HEK293 (cell line): ENCODE measurements around the gene MSI2.

Experiments used
- CTCF ChIA-PET: fragments of 350-600 bp; formaldehyde crosslinking; extraction: SDS; loops from one replicate; lab custom pipeline; 2021; ENCODE audit warnings: antibody characterized with exemption; lab: Yijun Ruan, JAX
- POLR2A ChIA-PET: fragments of 300-600 bp; formaldehyde crosslinking; extraction: SDS; loops from one replicate; lab custom pipeline; 2020; ENCODE audit warnings: antibody characterized with exemption, inconsistent platforms; lab: Yijun Ruan, JAX
- H3K27ac ChIP-seq: fragments of 200-500 bp; sonication (Bioruptor generic); 2 replicates; pipeline ENCODE4 v1.5.1; 2014; ENCODE audit warnings: low read depth, low read length, control low read depth, inconsistent platforms; ENCODE audit errors: extremely low read depth
- H3K36me3 ChIP-seq, 2 experiments: fragments of 200-500 bp in 1 of 2; sonication (Bioruptor generic) in 1 of 2; 1 replicate in 1 of 2; 2 replicates in 1 of 2; pipeline ENCODE4 v1.5.1; 2014 to 2017; ENCODE audit warnings: inconsistent platforms in 2 of 2, low read length in 2 of 2; ENCODE audit not compliant: control insufficient read depth in 2 of 2, insufficient read depth in 1 of 2
- H3K4me1 ChIP-seq: fragments of 200-500 bp; sonication (Bioruptor generic); 2 replicates; pipeline ENCODE4 v1.5.1; 2014; ENCODE audit warnings: mild to moderate bottlenecking, low read length, inconsistent platforms; ENCODE audit not compliant: control insufficient read depth, insufficient read depth
- H3K4me3 ChIP-seq: 2 replicates; pipeline ENCODE4 v1.5.1; 2011; ENCODE audit warnings: low read depth, mild to moderate bottlenecking, control low read depth, low read length, moderate library complexity
- H3K9me3 ChIP-seq: fragments of 200-500 bp; sonication (Bioruptor generic); 2 replicates; pipeline ENCODE4 v1.5.1; 2014; ENCODE audit warnings: low read depth, low read length, inconsistent platforms; ENCODE audit not compliant: control insufficient read depth, insufficient read depth
- PRDM2 ChIP-seq: fragments of 450-650 bp; formaldehyde crosslinking; IDR thresholded peaks from 2 replicates; pipeline ENCODE4 v1.5.1; 2016; ENCODE audit warnings: missing biosample characterization, missing genetic modification characterization, borderline replicate concordance
- PRDM6 ChIP-seq: fragments of 450-650 bp; formaldehyde crosslinking; IDR thresholded peaks from 2 replicates; pipeline ENCODE4 v1.5.1; 2017; ENCODE audit warnings: missing biosample characterization, missing genetic modification characterization
- ZBTB7A ChIP-seq: fragments of 450-650 bp; formaldehyde crosslinking; IDR thresholded peaks from 2 replicates; pipeline ENCODE4 v1.5.1; 2016; ENCODE audit warnings: low read depth, missing biosample characterization, missing genetic modification characterization
- ZIC2 ChIP-seq: fragments of 450-650 bp; formaldehyde crosslinking; IDR thresholded peaks from 2 replicates; pipeline ENCODE4 v1.5.1; 2016; ENCODE audit warnings: missing biosample characterization, missing genetic modification characterization
- ZNF114 ChIP-seq: fragments of 450-650 bp; formaldehyde crosslinking; IDR thresholded peaks from 2 replicates; pipeline ENCODE4 v1.5.0; 2017; ENCODE audit warnings: missing biosample characterization, missing genetic modification characterization
- ZNF140 ChIP-seq: fragments of 450-650 bp; formaldehyde crosslinking; IDR thresholded peaks from 2 replicates; pipeline ENCODE4 v1.5.1; 2016; ENCODE audit warnings: missing biosample characterization, missing genetic modification characterization
- ZNF169 ChIP-seq: fragments of 450-650 bp; formaldehyde crosslinking; IDR thresholded peaks from 2 replicates; pipeline ENCODE4 v1.5.1; 2016; ENCODE audit warnings: missing biosample characterization, missing genetic modification characterization
- ZNF214 ChIP-seq: fragments of 450-650 bp; formaldehyde crosslinking; IDR thresholded peaks from 2 replicates; pipeline ENCODE4 v1.5.1; 2017; ENCODE audit warnings: missing biosample characterization, mild to moderate bottlenecking, missing genetic modification characterization, borderline replicate concordance
- ZNF221 ChIP-seq: fragments of 450-650 bp; formaldehyde crosslinking; IDR thresholded peaks from 2 replicates; pipeline ENCODE4 v1.5.1; 2017; ENCODE audit warnings: missing biosample characterization, missing genetic modification characterization, borderline replicate concordance
- ZNF24 ChIP-seq: fragments of 450-650 bp; formaldehyde crosslinking; IDR thresholded peaks from 2 replicates; pipeline ENCODE4 v1.5.1; 2016; ENCODE audit warnings: missing biosample characterization, missing genetic modification characterization
- ZNF274 ChIP-seq, 2 experiments: fragments of 200-500 bp in 1 of 2; fragments of 450-650 bp in 1 of 2; sonication (Bioruptor generic) in 1 of 2; formaldehyde crosslinking in 1 of 2; IDR thresholded peaks; 2 replicates each; pipeline versions ENCODE4 v1.5.1 to v1.6.1; 2014 to 2016; ENCODE audit warnings: borderline replicate concordance in 1 of 2, inconsistent platforms in 1 of 2, low read length in 1 of 2, missing biosample characterization in 1 of 2, missing genetic modification characterization in 1 of 2
- ZNF366 ChIP-seq: fragments of 450-650 bp; formaldehyde crosslinking; conservative IDR thresholded peaks from 2 replicates; pipeline ENCODE4 v1.5.1; 2016; ENCODE audit warnings: missing biosample characterization, missing genetic modification characterization
- ZNF416 ChIP-seq: fragments of 450-650 bp; formaldehyde crosslinking; IDR thresholded peaks from 2 replicates; pipeline ENCODE4 v1.5.1; 2016; ENCODE audit warnings: missing biosample characterization, missing genetic modification characterization
- ZNF558 ChIP-seq: fragments of 450-650 bp; formaldehyde crosslinking; IDR thresholded peaks from 2 replicates; pipeline ENCODE4 v1.5.1; 2016; ENCODE audit warnings: missing biosample characterization, missing genetic modification characterization
- ZNF626 ChIP-seq: fragments of 450-650 bp; sonication (Bioruptor Pico); formaldehyde crosslinking; IDR thresholded peaks from 2 replicates; pipeline ENCODE4 v1.5.1; 2018; ENCODE audit warnings: missing biosample characterization, missing genetic modification characterization, inconsistent platforms
- ZNF654 ChIP-seq: fragments of 450-650 bp; formaldehyde crosslinking; IDR thresholded peaks from 2 replicates; pipeline ENCODE4 v1.5.1; 2016; ENCODE audit warnings: low read depth, missing biosample characterization, missing genetic modification characterization
- ZNF660 ChIP-seq: fragments of 450-650 bp; IDR thresholded peaks from 2 replicates; pipeline ENCODE4 v1.5.1; 2018; ENCODE audit warnings: missing biosample characterization, mild to moderate bottlenecking, missing genetic modification characterization
- ZNF701 ChIP-seq: fragments of 450-650 bp; formaldehyde crosslinking; IDR thresholded peaks from 2 replicates; pipeline ENCODE4 v1.5.1; 2016; ENCODE audit warnings: missing biosample characterization, missing genetic modification characterization
- TF ChIP-seq, protein P1 (sequence below): fragments of 450-650 bp; formaldehyde crosslinking; IDR thresholded peaks from 2 replicates; pipeline ENCODE4 v1.5.1; 2016; ENCODE audit warnings: missing biosample characterization, missing genetic modification characterization
- TF ChIP-seq, protein P2 (sequence below): fragments of 450-650 bp; formaldehyde crosslinking; IDR thresholded peaks from 2 replicates; pipeline ENCODE4; 2016; ENCODE audit warnings: missing biosample characterization, missing genetic modification characterization

MSI2 gene

DNA sequence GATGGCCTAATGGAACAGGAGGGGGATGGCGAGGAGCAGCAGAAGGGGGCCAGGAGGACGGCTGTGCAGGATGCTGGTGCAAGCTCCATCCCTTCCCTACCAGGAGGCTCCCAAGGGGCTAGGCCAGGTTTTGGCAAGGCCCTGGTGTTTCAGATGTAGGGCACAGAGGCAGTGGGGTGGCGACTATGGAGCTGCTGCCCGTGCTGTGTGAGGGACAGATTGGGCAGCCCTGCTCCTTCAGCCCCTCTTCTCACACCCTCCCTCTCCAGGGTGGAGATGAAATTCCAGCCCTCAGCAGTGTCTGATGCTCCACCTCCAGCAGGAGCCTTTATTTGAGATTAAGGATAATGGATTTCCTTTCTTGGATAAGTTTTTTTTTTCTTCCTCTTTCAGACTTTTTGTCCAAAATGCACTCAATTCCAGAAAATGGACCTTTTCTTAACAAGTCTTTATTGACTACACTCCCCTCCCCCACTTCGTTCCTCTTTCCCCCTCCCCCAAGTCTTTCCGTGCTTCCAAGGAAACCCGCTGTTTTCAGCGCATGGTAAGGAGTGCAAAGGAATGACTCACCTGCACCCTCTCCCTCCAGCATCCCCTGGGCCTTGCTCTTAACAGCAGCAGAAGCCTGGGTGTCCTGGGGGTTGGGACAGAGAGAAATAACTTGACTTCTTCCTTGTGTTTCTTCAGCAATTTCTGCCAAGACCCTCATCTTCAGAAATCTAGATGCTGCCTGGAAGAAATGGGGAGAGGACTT is 393.6 kb downstream of the MSI2 start:
- H3K4me1 ChIP-seq: peaks cover 3% of the 10 kb centered on the region; the same call in 1 of the 2 replicates
- TF ChIP-seq ZNF214 (tag by site-specific recombination) (no peak), ZIC2 (tag by site-specific recombination) (peak; percentile 49)
- H3K27ac ChIP-seq: no peak overlapping the region
- no peak overlapping the region for H3K4me3 ChIP-seq
- ChIA-PET POLR2A (no interaction called here), CTCF (interaction anchor here (0.5 to 1.0 kb wide), 3 partner anchors 13 to 1460 kb away, joined by 3 to 5 read pairs (median 4); no protein-coding TSS in a partner anchor)
- no peaks in the 10 kb centered on the region for H3K9me3 ChIP-seq
- H3K36me3 ChIP-seq: peaks cover 0 to 3% of the 10 kb centered on the region in 2 experiments; a peak in 1 of 3 replicates

DNA sequence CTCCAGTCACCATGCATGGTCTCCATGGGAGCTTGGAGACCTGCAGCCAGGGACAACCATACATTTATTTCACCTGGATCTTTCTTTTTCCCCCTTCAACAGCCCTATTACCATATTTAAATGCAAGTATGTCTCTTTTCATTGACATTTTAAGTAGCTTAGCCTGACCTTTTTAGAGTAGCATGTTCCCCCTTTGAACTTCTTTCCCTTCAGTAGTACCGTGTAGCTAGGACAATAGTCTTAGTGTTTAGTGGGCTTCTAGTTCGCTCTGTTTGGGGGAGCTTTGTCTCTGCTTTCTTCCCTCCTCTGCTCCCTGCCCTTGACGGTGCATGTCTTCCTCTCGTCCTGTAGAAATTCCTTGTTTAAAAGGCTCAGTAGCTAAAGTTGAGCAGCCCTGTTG is 394.2 kb downstream of the MSI2 start:
- CTCF ChIA-PET: interaction anchor here (0.5 to 1.0 kb wide), 2 partner anchors 12 to 36 kb away, joined by 3 to 5 read pairs; no protein-coding TSS in a partner anchor
- Histone ChIP-seq H3K4me1 (peaks cover 3% of the 10 kb centered on the region; the same call in 1 of the 2 replicates), H3K9me3 (no peaks in the 10 kb centered on the region), H3K36me3 (peaks cover 0 to 3% of the 10 kb centered on the region in 2 experiments; a peak in 1 of 3 replicates), H3K27ac (no peak overlapping the region), H3K4me3 (no peak overlapping the region)
- POLR2A ChIA-PET: no interaction called here
- TF ChIP-seq, protein P1, sequence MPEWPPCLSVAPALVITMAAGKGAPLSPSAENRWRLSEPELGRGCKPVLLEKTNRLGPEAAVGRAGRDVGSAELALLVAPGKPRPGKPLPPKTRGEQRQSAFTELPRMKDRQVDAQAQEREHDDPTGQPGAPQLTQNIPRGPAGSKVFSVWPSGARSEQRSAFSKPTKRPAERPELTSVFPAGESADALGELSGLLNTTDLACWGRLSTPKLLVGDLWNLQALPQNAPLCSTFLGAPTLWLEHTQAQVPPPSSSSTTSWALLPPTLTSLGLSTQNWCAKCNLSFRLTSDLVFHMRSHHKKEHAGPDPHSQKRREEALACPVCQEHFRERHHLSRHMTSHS (tag by site-specific recombination): no peak
- TF ChIP-seq ZBTB7A (tag by site-specific recombination): no peak
- TF ChIP-seq ZNF274 (IDR thresholded peaks at IDR 0.05; ENCODE audit: low read length): no peak
- TF ChIP-seq ZNF274 (tag by site-specific recombination; IDR thresholded peaks at IDR 0.05; ENCODE audit: borderline replicate concordance): no peak
- no peak for TF ChIP-seq ZNF416 (tag by site-specific recombination)
- TF ChIP-seq PRDM2 (tag by site-specific recombination): no peak
- TF ChIP-seq ZNF366: no peak
- TF ChIP-seq ZNF140 (tag by site-specific recombination): no peak
- TF ChIP-seq ZNF221: no peak
- no peak for TF ChIP-seq ZNF654 (tag by site-specific recombination)
- no peak for TF ChIP-seq ZNF24
- TF ChIP-seq PRDM6 (tag by site-specific recombination): no peak
- TF ChIP-seq ZNF558 (tag by site-specific recombination): no peak
- no peak for TF ChIP-seq ZNF660 (tag by site-specific recombination)
- TF ChIP-seq ZNF114 (tag by site-specific recombination): no peak
- TF ChIP-seq, protein P2, sequence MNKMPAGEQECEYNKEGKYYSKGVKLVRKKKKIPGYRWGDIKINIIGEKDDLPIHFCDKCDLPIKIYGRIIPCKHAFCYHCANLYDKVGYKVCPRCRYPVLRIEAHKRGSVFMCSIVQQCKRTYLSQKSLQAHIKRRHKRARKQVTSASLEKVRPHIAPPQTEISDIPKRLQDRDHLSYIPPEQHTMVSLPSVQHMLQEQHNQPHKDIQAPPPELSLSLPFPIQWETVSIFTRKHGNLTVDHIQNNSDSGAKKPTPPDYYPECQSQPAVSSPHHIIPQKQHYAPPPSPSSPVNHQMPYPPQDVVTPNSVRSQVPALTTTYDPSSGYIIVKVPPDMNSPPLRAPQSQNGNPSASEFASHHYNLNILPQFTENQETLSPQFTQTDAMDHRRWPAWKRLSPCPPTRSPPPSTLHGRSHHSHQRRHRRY (tag by site-specific recombination): no peak
- TF ChIP-seq ZNF701 (tag by site-specific recombination): no peak
- TF ChIP-seq ZNF169: no peak
- TF ChIP-seq ZNF626: no peak
